Stomach (tissue), 9 donors: Measurements from ENCODE around the gene CECR2. TPM values are rescaled to one million over a fixed set of nuclear protein-coding genes. Genes with fewer than 3 reads are reported as not detected.

Experiments used
- DNase-seq, 2 donors: peaks; one replicate each; pipeline versions ENCODE4 v3.0.0 to v3.0.0-alpha.2; 2013 to 2019
- H3K27ac ChIP-seq, 5 donors: fragments of 200-600 bp in 4 of 5; sonication (generic) in 4 of 5; one replicate each; pipeline ENCODE4 v1.5.1; 2013 to 2019; ENCODE audit warnings: mild to moderate bottlenecking in 1 of 5, moderate library complexity in 1 of 5
- H3K27me3 ChIP-seq, 3 donors: fragments of 200-600 bp; sonication (generic); one replicate each; pipeline ENCODE4 v1.5.1; 2017 to 2019; ENCODE audit warnings: mixed run types in 1 of 3
- H3K36me3 ChIP-seq, 4 donors: fragments of 200-600 bp; sonication (generic); 1 replicate in 3 of 4; 2 replicates in 1 of 4; pipeline ENCODE4 v1.5.1; 2016 to 2019
- H3K4me1 ChIP-seq, 4 donors: fragments of 200-600 bp; sonication (generic); one replicate each; pipeline ENCODE4 v1.5.1; 2016 to 2019
- H3K4me3 ChIP-seq, 4 donors: fragments of 200-600 bp; sonication (generic) in 3 of 4; one replicate each; pipeline ENCODE4 v1.5.1; 2016 to 2019; ENCODE audit warnings: mild to moderate bottlenecking in 1 of 4
- H3K9me3 ChIP-seq, 4 donors: fragments of 200-600 bp; sonication (generic); one replicate each; pipeline ENCODE4 v1.5.1; 2016 to 2019
- EP300 ChIP-seq: sonication (generic); formaldehyde crosslinking; IDR thresholded peaks from one replicate; pipeline ENCODE4 v1.6.1; 2017; ENCODE audit warnings: antibody characterized with exemption
- POLR2A ChIP-seq, 4 donors: fragments of 450-650 bp; IDR thresholded peaks; one replicate each; pipeline ENCODE4 v1.6.1; 2016; ENCODE audit warnings: antibody characterized with exemption in 4 of 4, control low read depth in 2 of 4, mild to moderate bottlenecking in 1 of 4, moderate library complexity in 1 of 4
- POLR2AphosphoS5 ChIP-seq, 3 donors: sonication (generic); formaldehyde crosslinking; IDR thresholded peaks; one replicate each; pipeline ENCODE4 v1.6.1; 2016; ENCODE audit warnings: antibody characterized with exemption in 3 of 3
- WGBS, 5 donors: extraction: QIAGEN DNeasy Blood & Tissue Kit in 3 of 5; methylation state at CpG; one replicate each; pipeline versions ENCODE4 v1.1.5 to v1.1.7; 2013 to 2018; 5-methylcytosine and 5-hydroxymethylcytosine counted together
- intact Hi-C: fragments of 100-400 bp; cut with DNase I; formaldehyde crosslinking; loops from one replicate; pipeline ENCODE4 v1.15.1; 2023; ENCODE audit warnings: low total_unique reads
- polyA plus RNA-seq, 3 donors: library from polyadenylated mRNA; stranded (reverse); fragments of 200-250 nt; gene quantifications; one replicate each; pipeline ENCODE4 v1.2.3, GENCODE V29; 2013
- total RNA-seq, 5 donors: library from RNA; depleted of rRNA; stranded (reverse); fragments of >200 nt; gene quantifications; one replicate each; pipeline versions ENCODE4 v1.1.0 to v1.2.3, GENCODE V29; 2014 to 2016
- TF ChIP-seq, protein P1 (sequence below), 7 experiments: fragments of 450-650 bp in 4 of 7; fragments of 200-600 bp in 3 of 7; sonication (generic) in 3 of 7; IDR thresholded peaks; one replicate each; pipeline ENCODE4 v1.5.1; 2016 to 2019; ENCODE audit warnings: antibody characterized with exemption in 7 of 7, control low read depth in 2 of 7, mild to moderate bottlenecking in 1 of 7
- donor health status: healthy with polysubstance abuse.
- donor health status: Bipolar disorder and iron deficiency.
- donor health status: healthy.

Gene CECR2
- total and polyA plus RNA-seq, 8 donors = 0.13 to 3.1 (median 0.44) TPM; not detected in 1

DNA sequence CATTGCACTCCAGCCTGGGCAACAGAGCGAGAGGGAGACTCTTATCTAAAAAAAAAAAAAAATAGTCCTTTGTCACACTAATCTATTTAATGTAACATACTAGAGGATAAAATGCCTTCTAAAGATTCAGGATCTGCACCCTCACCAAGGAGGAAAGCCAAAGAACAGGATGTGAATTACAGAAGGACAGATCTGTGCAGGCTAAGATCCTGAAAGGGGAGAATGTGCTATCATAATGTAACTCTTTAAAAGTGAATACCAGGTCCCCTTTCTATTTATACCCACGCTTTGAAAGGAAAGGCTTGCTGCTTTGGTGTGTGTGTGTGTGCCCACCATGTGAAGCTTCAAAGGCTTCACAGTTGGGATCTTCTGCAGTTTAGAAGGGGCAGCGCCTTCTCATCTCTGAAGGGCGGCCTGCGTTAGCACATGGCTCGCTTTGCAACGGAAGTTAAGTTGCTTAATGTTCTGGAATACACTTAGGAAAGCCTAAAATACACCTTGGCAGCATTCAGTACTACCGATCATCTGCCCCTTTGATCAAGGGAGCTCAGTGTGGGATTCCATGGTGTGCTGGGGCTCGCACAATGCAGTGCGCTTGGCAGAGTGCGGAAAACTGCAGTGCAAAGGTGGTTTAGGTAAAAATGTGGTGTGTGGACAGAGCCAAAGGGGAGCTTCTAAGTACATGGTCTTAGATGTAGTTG is 6.8 kb downstream of the CECR2 start:
- Histone ChIP-seq H3K27me3 (peaks cover 0 to 47% (median 5%) of the 10 kb centered on the region in 3 donors), H3K4me1 (peaks cover 0 to 3% (median under 1%) of the 10 kb centered on the region in 4 donors), H3K27ac (no peak overlapping the region), H3K4me3 (no peak overlapping the region), H3K9me3 (no peaks in the 10 kb centered on the region), H3K36me3 (no peaks in the 10 kb centered on the region)
- DNase-seq = no peak
- TF ChIP-seq, protein P1, sequence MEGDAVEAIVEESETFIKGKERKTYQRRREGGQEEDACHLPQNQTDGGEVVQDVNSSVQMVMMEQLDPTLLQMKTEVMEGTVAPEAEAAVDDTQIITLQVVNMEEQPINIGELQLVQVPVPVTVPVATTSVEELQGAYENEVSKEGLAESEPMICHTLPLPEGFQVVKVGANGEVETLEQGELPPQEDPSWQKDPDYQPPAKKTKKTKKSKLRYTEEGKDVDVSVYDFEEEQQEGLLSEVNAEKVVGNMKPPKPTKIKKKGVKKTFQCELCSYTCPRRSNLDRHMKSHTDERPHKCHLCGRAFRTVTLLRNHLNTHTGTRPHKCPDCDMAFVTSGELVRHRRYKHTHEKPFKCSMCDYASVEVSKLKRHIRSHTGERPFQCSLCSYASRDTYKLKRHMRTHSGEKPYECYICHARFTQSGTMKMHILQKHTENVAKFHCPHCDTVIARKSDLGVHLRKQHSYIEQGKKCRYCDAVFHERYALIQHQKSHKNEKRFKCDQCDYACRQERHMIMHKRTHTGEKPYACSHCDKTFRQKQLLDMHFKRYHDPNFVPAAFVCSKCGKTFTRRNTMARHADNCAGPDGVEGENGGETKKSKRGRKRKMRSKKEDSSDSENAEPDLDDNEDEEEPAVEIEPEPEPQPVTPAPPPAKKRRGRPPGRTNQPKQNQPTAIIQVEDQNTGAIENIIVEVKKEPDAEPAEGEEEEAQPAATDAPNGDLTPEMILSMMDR (IDR thresholded peaks at IDR 0.05) = no peak
- TF ChIP-seq POLR2AphosphoS5 (IDR thresholded peaks at IDR 0.05) (no peak), EP300 (no peak), POLR2A (IDR thresholded peaks at IDR 0.05) (no peak)
- intact Hi-C loops = no loop called here
- 82 to 92% (median 86%) methylated on average over 11 of the region's 11 CpGs for WGBS, 5 donors

GRCh38 chr22:17376950-17377349 is 7.7 kb downstream of the CECR2 start:
- Histone ChIP-seq H3K9me3 (no peaks in the 10 kb centered on the region), H3K27ac (no peak overlapping the region), H3K4me3 (no peak overlapping the region), H3K36me3 (no peaks in the 10 kb centered on the region), H3K27me3 (peaks cover 0 to 46% (median 0%) of the 10 kb centered on the region in 3 donors), H3K4me1 (no peaks in the 10 kb centered on the region)
- WGBS, 5 donors = 61 to 85% (median 73%) methylated on average over 1 of the region's 1 CpG
- TF ChIP-seq EP300 = no peak
- TF ChIP-seq, protein P1 (IDR thresholded peaks at IDR 0.05) = no peak
- TF ChIP-seq POLR2A (IDR thresholded peaks at IDR 0.05) = no peak
- TF ChIP-seq POLR2AphosphoS5 (IDR thresholded peaks at IDR 0.05) = no peak
- intact Hi-C loops = no loop called here
- no peak for DNase-seq

GRCh38 chr22:17379944-17380343 is 10.7 kb downstream of the CECR2 start:
- no peak for DNase-seq
- Histone ChIP-seq H3K27me3 (peaks cover 0 to 21% (median 0%) of the 10 kb centered on the region in 3 donors), H3K4me1 (no peaks in the 10 kb centered on the region), H3K36me3 (no peaks in the 10 kb centered on the region), H3K4me3 (no peak overlapping the region), H3K9me3 (peaks cover 0 to 14% (median 9%) of the 10 kb centered on the region in 4 donors), H3K27ac (no peak overlapping the region)
- 44 to 63% (median 49%) methylated on average over 2 of the region's 2 CpGs for WGBS, 5 donors
- intact Hi-C loops = no loop called here
- TF ChIP-seq, protein P1 (IDR thresholded peaks at IDR 0.05) = no peak
- TF ChIP-seq EP300 = no peak
- no peak for TF ChIP-seq POLR2A (IDR thresholded peaks at IDR 0.05)
- TF ChIP-seq POLR2AphosphoS5 (IDR thresholded peaks at IDR 0.05) = no peak

GRCh38 chr22:17380359-17381087 is 11.3 kb downstream of the CECR2 start:
- no peak for DNase-seq
- no peak overlapping the region for H3K4me3 ChIP-seq
- H3K36me3 ChIP-seq = no peaks in the 10 kb centered on the region
- H3K9me3 ChIP-seq = peaks cover 0 to 18% (median 13%) of the 10 kb centered on the region in 4 donors
- intact Hi-C loops = no loop called here
- no peaks in the 10 kb centered on the region for H3K4me1 ChIP-seq
- peaks cover 0 to 21% (median 0%) of the 10 kb centered on the region in 3 donors for H3K27me3 ChIP-seq
- 55 to 73% (median 58%) methylated on average over 6 of the region's 6 CpGs for WGBS, 5 donors
- no peak overlapping the region for H3K27ac ChIP-seq
- TF ChIP-seq POLR2AphosphoS5 (IDR thresholded peaks at IDR 0.05) (no peak), POLR2A (IDR thresholded peaks at IDR 0.05) (no peak), EP300 (no peak)
- TF ChIP-seq, protein P1 (IDR thresholded peaks at IDR 0.05) = no peak
